ENCODE measurements around the gene PCDH15.

The PCDH15 gene

DNA sequence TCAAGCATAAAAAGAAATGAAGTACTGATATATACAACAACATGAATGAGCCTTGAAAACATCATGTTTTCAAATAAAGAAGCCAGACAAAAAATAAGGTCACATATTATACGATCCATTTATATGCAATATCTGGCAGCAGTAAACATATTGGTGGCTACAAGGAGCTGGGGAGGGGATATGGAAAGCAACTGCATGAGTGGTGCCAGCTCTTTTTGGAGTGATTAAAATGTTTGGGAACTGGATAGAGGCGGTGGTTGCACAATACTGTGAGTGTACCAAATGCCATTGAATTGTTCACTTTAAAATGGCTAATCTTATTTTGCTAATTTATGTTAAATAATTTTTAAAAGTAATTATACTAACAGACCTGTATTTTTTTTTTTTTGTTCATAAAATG lies 481.7 kb downstream of the PCDH15 start:
- Histone ChIP-seq H3K9me3 (ENCODE audit: control insufficient read depth, low read length) (no peaks in the 10 kb centered on the region), H3K27me3 (ENCODE audit: control insufficient read depth, insufficient read depth, low read length) (no peaks in the 10 kb centered on the region), H3K4me3 (ENCODE audit: low read length) (no peak overlapping the region), H3K9ac (ENCODE audit: low read length) (no peak overlapping the region), H3K4me1 (ENCODE audit: control insufficient read depth, insufficient read depth, low read length) (no peaks in the 10 kb centered on the region), H3K36me3 (ENCODE audit: control insufficient read depth, insufficient read depth, low read length) (no peaks in the 10 kb centered on the region)

DNA sequence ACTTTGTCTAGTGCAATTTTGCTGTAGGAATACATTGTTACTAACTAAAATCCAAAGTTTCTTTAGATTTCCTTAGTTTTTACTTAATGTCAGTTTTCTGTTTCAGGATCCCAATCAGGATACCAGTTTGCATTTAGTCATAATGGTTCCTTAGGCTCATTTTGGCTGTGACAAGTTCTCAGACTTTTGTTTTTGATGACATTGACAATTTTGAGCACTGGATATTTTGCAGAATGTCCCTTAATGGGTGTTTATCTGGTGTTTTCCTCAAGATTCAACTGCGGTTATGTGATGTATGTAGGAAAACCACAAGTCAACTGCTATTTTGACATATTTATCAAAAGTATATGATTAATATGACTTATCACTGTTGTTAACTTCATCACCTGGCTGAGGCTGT lies 482.6 kb downstream of the PCDH15 start:
- Histone ChIP-seq H3K9ac (ENCODE audit: low read length) (no peak overlapping the region), H3K36me3 (ENCODE audit: control insufficient read depth, insufficient read depth, low read length) (no peaks in the 10 kb centered on the region), H3K27me3 (ENCODE audit: control insufficient read depth, insufficient read depth, low read length) (no peaks in the 10 kb centered on the region), H3K9me3 (ENCODE audit: control insufficient read depth, low read length) (no peaks in the 10 kb centered on the region), H3K4me1 (ENCODE audit: control insufficient read depth, insufficient read depth, low read length) (no peaks in the 10 kb centered on the region), H3K4me3 (ENCODE audit: low read length) (no peak overlapping the region)

DNA sequence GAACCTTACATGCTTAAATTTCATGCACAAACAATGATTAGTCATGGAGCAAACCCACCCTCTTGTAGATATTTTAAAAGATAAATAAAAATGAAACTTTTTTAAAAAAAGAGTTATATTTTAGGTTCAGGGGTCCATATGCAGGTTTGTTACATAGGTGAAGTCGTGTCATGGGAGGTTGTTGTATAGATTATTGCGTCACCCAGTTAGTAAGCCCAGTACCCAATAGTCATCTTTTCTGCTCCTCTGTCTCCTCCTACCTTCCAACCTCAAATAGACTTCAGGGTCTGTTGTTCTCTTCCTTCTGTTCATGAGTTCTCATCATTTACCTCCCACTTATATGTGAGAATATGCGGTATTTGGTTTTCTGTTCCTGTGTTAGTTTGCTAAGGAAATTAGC lies 486.6 kb downstream of the PCDH15 start:
- Histone ChIP-seq H3K4me1 (ENCODE audit: control insufficient read depth, insufficient read depth, low read length) (no peaks in the 10 kb centered on the region), H3K9me3 (ENCODE audit: control insufficient read depth, low read length) (no peaks in the 10 kb centered on the region), H3K9ac (ENCODE audit: low read length) (no peak overlapping the region), H3K4me3 (ENCODE audit: low read length) (no peak overlapping the region), H3K36me3 (ENCODE audit: control insufficient read depth, insufficient read depth, low read length) (no peaks in the 10 kb centered on the region), H3K27me3 (ENCODE audit: control insufficient read depth, insufficient read depth, low read length) (no peaks in the 10 kb centered on the region)

DNA sequence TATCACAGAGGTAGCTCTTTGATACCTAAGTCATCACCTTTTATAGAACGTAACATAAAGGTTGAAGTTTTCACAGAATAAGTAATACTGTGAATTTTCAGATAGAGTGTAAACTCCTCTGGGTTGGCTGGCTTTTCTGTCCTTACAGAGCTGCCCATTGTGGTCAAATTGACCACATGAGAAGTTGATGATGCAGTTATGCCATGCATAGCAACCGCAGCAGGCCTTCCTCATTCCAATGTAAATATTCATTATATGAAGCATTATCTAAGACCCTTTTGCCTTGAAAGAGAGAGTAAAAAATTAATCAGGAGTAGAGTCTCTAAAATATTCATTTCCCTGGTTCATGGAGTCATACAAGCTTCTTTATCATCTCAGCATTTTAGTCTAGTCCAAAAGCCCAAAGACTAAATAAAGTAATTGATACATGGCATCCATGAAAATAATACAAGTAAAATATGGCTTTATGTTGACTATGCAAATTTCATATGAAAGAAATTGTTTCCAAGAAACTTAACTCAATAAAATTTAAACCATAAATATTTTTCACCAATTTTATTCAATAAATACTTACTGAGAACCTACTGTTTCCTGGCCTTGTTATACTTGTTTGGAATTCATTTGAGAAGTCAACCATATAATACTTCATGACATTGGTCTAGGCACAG lies 516.4 kb downstream of the PCDH15 start:
- Histone ChIP-seq H3K9ac (ENCODE audit: low read length) (no peak overlapping the region), H3K9me3 (ENCODE audit: control insufficient read depth, low read length) (no peaks in the 10 kb centered on the region), H3K36me3 (ENCODE audit: control insufficient read depth, insufficient read depth, low read length) (no peaks in the 10 kb centered on the region), H3K27me3 (ENCODE audit: control insufficient read depth, insufficient read depth, low read length) (no peaks in the 10 kb centered on the region), H3K4me1 (ENCODE audit: control insufficient read depth, insufficient read depth, low read length) (no peaks in the 10 kb centered on the region), H3K4me3 (ENCODE audit: low read length) (no peak overlapping the region)

DNA sequence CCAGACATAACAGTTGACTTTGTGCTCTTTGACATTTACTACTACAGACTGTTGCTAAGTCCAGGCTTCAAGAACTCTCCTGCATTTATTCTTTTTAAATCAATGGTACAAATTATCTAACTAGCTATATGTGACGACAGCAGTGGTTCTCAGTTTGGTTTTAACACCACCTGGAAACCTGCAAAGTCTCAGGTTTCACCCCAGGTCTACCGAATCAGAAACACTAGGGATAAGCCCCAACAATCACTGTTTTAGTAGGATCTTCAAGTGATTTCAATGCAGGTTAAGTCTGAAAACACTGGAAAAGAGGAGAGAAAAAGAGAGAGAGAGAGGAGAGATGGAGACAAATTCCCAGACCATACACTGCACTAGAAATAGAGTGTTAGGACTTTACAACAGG lies 519.0 kb downstream of the PCDH15 start:
- no peaks in the 10 kb centered on the region for H3K36me3 ChIP-seq (ENCODE audit: control insufficient read depth, insufficient read depth, low read length)
- H3K9me3 ChIP-seq (ENCODE audit: control insufficient read depth, low read length): no peaks in the 10 kb centered on the region
- no peaks in the 10 kb centered on the region for H3K4me1 ChIP-seq (ENCODE audit: control insufficient read depth, insufficient read depth, low read length)
- no peaks in the 10 kb centered on the region for H3K27me3 ChIP-seq (ENCODE audit: control insufficient read depth, insufficient read depth, low read length)
- no peak overlapping the region for H3K9ac ChIP-seq (ENCODE audit: low read length)
- H3K4me3 ChIP-seq (ENCODE audit: low read length): no peak overlapping the region

DNA sequence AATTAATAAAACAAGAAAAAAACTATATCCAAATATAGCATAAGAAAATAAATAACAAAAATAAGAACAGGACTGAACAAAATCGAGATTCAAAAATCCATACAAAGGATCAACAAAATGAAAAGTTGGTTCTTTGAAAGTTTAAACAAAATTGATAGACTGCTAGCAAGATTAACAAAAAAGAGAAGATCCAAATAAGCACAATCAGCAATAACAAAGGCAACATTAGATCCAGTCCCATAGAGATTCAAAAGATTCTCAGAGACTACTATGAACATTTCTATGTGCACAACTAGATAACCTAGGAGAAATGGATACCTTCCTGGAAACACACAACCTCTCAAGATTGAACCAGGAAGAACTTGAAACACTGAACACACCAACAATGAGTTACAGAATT lies 534.6 kb downstream of the PCDH15 start:
- no peaks in the 10 kb centered on the region for H3K4me1 ChIP-seq (ENCODE audit: control insufficient read depth, insufficient read depth, low read length)
- H3K36me3 ChIP-seq (ENCODE audit: control insufficient read depth, insufficient read depth, low read length): no peaks in the 10 kb centered on the region
- no peak overlapping the region for H3K4me3 ChIP-seq (ENCODE audit: low read length)

DNA sequence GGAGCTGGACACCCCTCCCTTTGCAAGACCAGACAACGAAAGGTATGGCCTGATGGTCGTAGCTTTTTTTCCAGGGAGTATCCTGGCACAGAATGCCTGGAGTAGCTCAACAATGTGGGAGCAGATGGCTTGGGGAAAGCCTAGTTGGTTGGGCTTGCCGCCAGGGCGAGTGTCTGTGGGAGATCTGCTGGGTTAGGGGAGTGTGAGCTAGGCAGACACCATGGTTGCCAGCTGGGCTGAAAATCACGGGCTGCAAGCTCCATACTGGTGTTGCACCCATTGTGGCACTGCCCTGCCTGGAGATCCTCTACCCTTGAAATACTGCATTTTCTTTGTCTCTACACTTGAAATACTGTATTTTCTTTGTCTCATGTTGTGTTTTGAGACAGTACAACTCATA lies 538.3 kb downstream of the PCDH15 start:
- no peak overlapping the region for H3K9ac ChIP-seq (ENCODE audit: low read length)
- no peaks in the 10 kb centered on the region for H3K9me3 ChIP-seq (ENCODE audit: control insufficient read depth, low read length)
- no peaks in the 10 kb centered on the region for H3K36me3 ChIP-seq (ENCODE audit: control insufficient read depth, insufficient read depth, low read length)
- no peaks in the 10 kb centered on the region for H3K27me3 ChIP-seq (ENCODE audit: control insufficient read depth, insufficient read depth, low read length)
- H3K4me1 ChIP-seq (ENCODE audit: control insufficient read depth, insufficient read depth, low read length): no peaks in the 10 kb centered on the region
- no peak overlapping the region for H3K4me3 ChIP-seq (ENCODE audit: low read length)

More for the DNA sequence above, 534.6 kb downstream of the PCDH15 start:
- Histone ChIP-seq H3K9ac (ENCODE audit: low read length) (no peak overlapping the region), H3K27me3 (ENCODE audit: control insufficient read depth, insufficient read depth, low read length) (no peaks in the 10 kb centered on the region), H3K9me3 (ENCODE audit: control insufficient read depth, low read length) (no peaks in the 10 kb centered on the region)

DNA sequence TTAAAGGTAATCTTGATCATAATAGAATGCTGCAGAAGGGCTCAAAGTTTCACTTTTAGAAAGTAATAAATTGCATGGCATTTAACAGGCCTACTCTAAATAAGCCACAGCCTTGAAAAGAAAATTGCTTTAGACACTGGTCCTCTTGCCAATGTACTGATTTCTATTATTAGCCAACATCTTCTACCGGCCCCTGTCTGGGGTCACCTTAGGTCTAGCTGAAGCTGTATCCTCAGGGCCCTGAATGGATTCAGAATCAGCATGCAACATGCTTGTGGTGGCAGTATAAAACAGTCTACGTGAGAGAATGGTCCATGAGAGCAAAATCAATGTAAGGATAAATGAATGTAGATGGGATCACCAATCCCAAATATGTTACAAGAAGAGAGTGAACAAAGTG lies 541.9 kb downstream of the PCDH15 start:
- H3K9ac ChIP-seq (ENCODE audit: low read length): no peak overlapping the region
- H3K36me3 ChIP-seq (ENCODE audit: control insufficient read depth, insufficient read depth, low read length): no peaks in the 10 kb centered on the region
- no peaks in the 10 kb centered on the region for H3K9me3 ChIP-seq (ENCODE audit: control insufficient read depth, low read length)
- H3K27me3 ChIP-seq (ENCODE audit: control insufficient read depth, insufficient read depth, low read length): no peaks in the 10 kb centered on the region
- H3K4me3 ChIP-seq (ENCODE audit: low read length): no peak overlapping the region
- H3K4me1 ChIP-seq (ENCODE audit: control insufficient read depth, insufficient read depth, low read length): no peaks in the 10 kb centered on the region

DNA sequence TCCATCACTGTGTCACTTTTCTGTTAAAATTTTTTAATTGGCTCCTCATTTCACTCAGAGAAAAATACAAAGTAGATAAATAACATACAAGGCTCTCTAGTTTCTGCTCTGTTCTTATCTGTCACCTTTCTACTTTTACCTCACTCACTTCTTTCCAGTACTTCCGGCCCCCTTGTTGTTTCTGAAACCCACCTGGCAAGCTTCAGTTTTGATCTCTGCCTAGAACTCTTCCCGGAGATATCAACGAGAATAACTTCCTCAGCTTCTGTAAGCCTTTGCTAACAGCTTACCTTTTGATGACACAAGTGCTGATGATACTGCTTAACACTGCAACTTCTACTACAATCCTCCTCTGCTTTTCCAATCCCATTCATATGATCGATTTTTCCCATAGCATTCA lies 566.2 kb downstream of the PCDH15 start:
- H3K36me3 ChIP-seq (ENCODE audit: control insufficient read depth, insufficient read depth, low read length): no peaks in the 10 kb centered on the region
- H3K4me1 ChIP-seq (ENCODE audit: control insufficient read depth, insufficient read depth, low read length): no peaks in the 10 kb centered on the region
- no peaks in the 10 kb centered on the region for H3K27me3 ChIP-seq (ENCODE audit: control insufficient read depth, insufficient read depth, low read length)
- no peak overlapping the region for H3K9ac ChIP-seq (ENCODE audit: low read length)
- H3K4me3 ChIP-seq (ENCODE audit: low read length): no peak overlapping the region
- H3K9me3 ChIP-seq (ENCODE audit: control insufficient read depth, low read length): no peaks in the 10 kb centered on the region

DNA sequence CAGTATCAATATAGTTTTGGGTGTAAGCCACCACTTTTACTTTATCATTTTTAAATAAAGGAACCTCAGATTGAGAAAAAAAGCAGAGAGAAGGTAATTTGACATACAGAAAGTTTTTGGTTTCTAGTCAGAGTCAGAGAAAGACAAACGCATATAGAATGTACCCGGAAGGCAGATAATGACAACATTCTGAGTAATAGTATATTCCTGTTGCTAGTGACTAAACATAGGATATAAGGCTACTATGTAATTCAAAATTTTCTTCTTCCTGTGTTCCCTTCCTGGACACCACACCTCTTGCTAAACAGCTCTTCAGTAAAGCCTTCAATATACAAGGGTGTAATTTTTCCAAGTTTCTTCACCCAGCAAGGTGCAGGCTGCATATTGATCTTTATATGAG lies 597.6 kb downstream of the PCDH15 start:
- Histone ChIP-seq H3K9me3 (ENCODE audit: control insufficient read depth, low read length) (no peaks in the 10 kb centered on the region), H3K4me3 (ENCODE audit: low read length) (no peak overlapping the region), H3K9ac (ENCODE audit: low read length) (no peak overlapping the region), H3K27me3 (ENCODE audit: control insufficient read depth, insufficient read depth, low read length) (no peaks in the 10 kb centered on the region), H3K36me3 (ENCODE audit: control insufficient read depth, insufficient read depth, low read length) (no peaks in the 10 kb centered on the region), H3K4me1 (ENCODE audit: control insufficient read depth, insufficient read depth, low read length) (no peaks in the 10 kb centered on the region)

DNA sequence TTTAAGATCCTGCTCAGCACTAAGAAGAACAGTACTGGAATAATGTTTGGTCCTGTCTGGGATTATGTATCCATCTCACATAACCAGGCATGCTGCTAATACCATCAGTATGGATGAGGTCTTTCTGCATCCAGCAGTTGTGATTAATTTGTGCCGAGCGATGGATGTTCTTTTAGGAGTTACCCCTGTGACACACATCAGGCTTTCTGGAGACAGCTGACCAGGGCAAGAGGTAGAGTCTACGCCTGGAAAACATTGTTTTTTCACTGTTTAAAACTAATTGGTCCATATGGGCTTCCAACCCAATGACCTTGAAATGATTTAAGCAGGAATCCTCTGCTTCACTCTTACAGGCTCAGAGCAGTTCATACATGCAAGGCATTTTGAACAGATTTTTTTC lies 603.0 kb downstream of the PCDH15 start:
- Histone ChIP-seq H3K9ac (ENCODE audit: low read length) (no peak overlapping the region), H3K4me1 (ENCODE audit: control insufficient read depth, insufficient read depth, low read length) (no peaks in the 10 kb centered on the region), H3K27me3 (ENCODE audit: control insufficient read depth, insufficient read depth, low read length) (no peaks in the 10 kb centered on the region), H3K4me3 (ENCODE audit: low read length) (no peak overlapping the region), H3K36me3 (ENCODE audit: control insufficient read depth, insufficient read depth, low read length) (no peaks in the 10 kb centered on the region), H3K9me3 (ENCODE audit: control insufficient read depth, low read length) (no peaks in the 10 kb centered on the region)

DNA sequence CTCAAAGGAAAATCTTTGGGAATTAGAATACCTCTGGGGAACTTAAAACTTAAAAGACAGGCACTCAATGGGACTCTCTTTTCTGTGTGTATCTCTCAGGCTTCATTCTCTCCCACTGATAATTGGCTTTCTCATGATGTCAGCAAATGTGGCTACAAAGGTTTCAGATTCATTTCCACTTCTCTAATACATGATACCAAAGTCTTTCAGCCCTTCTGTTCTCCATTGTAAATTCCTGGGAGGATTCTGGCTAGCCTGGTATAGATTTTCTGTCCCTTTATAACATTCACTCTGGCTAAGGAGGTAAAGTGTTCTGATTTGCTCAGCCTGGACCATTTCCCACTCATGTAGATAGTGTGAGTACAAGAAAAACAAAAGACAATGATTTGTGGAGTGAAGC lies 606.2 kb downstream of the PCDH15 start:
- Histone ChIP-seq H3K9me3 (ENCODE audit: control insufficient read depth, low read length) (no peaks in the 10 kb centered on the region), H3K9ac (ENCODE audit: low read length) (no peak overlapping the region), H3K4me1 (ENCODE audit: control insufficient read depth, insufficient read depth, low read length) (no peaks in the 10 kb centered on the region), H3K27me3 (ENCODE audit: control insufficient read depth, insufficient read depth, low read length) (no peaks in the 10 kb centered on the region), H3K4me3 (ENCODE audit: low read length) (no peak overlapping the region), H3K36me3 (ENCODE audit: control insufficient read depth, insufficient read depth, low read length) (no peaks in the 10 kb centered on the region)

DNA sequence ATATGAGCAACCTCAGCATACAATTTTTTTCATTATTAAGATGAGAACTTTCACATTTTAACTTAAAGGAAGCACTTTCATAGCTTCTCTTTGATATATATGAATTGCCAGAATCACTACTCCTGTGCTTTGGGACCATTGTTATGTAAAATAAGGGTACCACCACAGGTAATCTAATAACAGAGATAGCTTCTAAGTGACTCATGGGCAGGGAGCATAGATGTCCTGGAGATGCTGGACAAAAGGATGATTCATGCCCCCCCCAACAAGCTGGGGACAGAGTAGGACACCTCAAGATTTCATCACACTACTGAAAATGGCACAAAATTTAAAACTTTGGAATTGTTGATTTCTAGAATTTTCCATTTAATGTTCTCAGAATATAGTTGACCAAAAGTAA lies 641.1 kb downstream of the PCDH15 start:
- Histone ChIP-seq H3K9ac (ENCODE audit: low read length) (no peak overlapping the region), H3K9me3 (ENCODE audit: control insufficient read depth, low read length) (no peaks in the 10 kb centered on the region), H3K36me3 (ENCODE audit: control insufficient read depth, insufficient read depth, low read length) (no peaks in the 10 kb centered on the region), H3K4me1 (ENCODE audit: control insufficient read depth, insufficient read depth, low read length) (no peaks in the 10 kb centered on the region), H3K27me3 (ENCODE audit: control insufficient read depth, insufficient read depth, low read length) (no peaks in the 10 kb centered on the region), H3K4me3 (ENCODE audit: low read length) (no peak overlapping the region)

Measured in mucosa of stomach (tissue), 1 donor.